ENCODE data around the gene TIMM29. TPM values are rescaled to one million over a fixed set of nuclear protein-coding genes. Genes with fewer than 3 reads are reported as not detected.

The TIMM29 gene
- total RNA-seq, 4 donors from 2014 or later: 25.7 to 36.3 (median 33.0) TPM

DNA sequence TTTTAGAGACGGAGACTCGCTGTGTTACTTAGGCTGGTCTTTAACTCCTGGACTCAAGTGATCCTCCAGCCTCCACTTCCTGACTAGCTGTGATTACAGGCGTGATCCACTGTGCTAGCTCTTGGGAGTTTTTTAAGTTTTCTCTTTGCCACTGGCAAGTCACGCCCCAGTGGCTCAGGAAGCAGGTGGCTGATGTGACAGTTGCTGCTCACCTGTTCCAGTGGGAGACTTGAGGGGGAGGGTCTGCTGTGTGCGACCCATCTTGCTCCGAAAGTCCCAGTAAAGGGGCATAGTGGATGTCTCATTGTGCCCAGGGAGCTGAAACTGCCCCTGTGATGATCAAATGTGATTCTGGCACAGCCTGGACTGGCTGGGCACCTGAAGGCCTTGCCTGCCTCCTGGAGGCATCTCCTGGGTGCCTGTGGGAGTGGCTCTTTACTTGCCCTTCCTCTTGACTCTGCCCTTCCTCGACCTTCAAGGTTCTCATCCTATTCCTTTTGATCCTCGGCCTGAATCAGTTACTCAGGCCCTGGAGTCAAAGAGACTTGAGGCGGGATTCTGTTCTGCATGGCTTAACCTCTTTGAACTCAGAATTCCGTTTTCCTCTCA lies 40.0 kb downstream of the TIMM29 start:
- Histone ChIP-seq H3K36me3 (no peaks in the 10 kb centered on the region), H3K9me3 (no peaks in the 10 kb centered on the region), H3K4me3 (no peak overlapping the region), H3K27me3 (no peaks in the 10 kb centered on the region), H3K4me1 (peaks cover 23% of the 10 kb centered on the region), H3K27ac (peak overlapping the region; percentile 34)
- no peak for TF ChIP-seq POLR2AphosphoS5 (IDR thresholded peaks at IDR 0.05)
- TF ChIP-seq CTCF (IDR thresholded peaks at IDR 0.05): peak in 1 of 2 donors; percentile 2
- no peak for DNase-seq (ENCODE audit: low spot score in 2 of 2)
- WGBS: 55% methylated on average over 10 of the region's 10 CpGs

GRCh38 chr19:10971107-10971726 lies 42.6 kb downstream of the TIMM29 start:
- Histone ChIP-seq H3K9me3 (no peaks in the 10 kb centered on the region), H3K4me1 (peaks cover 29% of the 10 kb centered on the region), H3K4me3 (no peak overlapping the region), H3K36me3 (no peaks in the 10 kb centered on the region), H3K27me3 (no peaks in the 10 kb centered on the region), H3K27ac (no peak overlapping the region)
- no peak for TF ChIP-seq CTCF (IDR thresholded peaks at IDR 0.05)
- no peak for TF ChIP-seq POLR2AphosphoS5 (IDR thresholded peaks at IDR 0.05)
- TF ChIP-seq POLR2A (IDR thresholded peaks at IDR 0.05): no peak
- no peak for TF ChIP-seq EP300 (IDR thresholded peaks at IDR 0.05)
- WGBS: 88% methylated on average over 8 of the region's 8 CpGs
- no peak for DNase-seq (ENCODE audit: low spot score in 2 of 2)

DNA sequence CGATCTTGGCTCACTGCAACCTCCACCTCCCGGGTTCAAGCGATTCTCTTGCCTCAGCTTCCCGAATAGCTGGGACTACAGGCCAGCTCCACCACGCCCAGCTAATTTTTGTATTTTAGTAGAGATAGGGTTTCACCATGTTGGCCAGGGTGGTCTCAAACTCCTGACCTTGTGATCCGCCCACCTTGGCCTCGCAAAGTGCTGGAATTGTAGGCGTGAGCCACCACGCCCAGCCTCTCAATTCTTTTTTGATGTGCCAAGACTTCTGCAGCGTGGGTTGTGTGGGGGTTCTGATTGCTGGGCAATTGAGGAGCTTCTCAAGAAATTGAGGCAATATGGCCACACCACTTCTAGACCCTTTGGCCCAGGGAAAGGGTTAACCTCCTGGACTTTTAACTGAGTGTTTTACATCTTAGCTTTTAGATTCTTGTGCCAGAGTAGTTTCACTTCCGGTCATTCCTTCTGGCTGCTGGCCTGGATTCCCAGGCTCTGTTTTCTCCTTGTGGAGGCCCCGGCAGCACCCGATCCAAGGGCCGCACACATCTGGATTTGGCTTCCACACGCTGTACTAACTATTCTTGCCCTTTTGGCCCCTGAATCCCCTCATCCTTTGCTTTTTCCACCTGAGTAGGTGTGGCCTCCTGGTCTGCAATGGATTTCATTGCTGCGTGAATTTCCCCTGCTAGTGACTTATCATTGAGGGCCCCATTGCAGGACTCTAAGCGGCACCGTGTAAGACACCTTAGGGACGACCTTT lies 46.9 kb downstream of the TIMM29 start:
- no peak for DNase-seq (ENCODE audit: low spot score in 2 of 2)
- WGBS: 61% methylated on average over 19 of the region's 19 CpGs
- no peaks in the 10 kb centered on the region for H3K27me3 ChIP-seq
- H3K27ac ChIP-seq: peak overlapping the region; percentile 56
- no peaks in the 10 kb centered on the region for H3K9me3 ChIP-seq
- no peaks in the 10 kb centered on the region for H3K36me3 ChIP-seq
- TF ChIP-seq POLR2A (IDR thresholded peaks at IDR 0.05): no peak
- no peak for TF ChIP-seq CTCF (IDR thresholded peaks at IDR 0.05)
- no peak for TF ChIP-seq EP300 (IDR thresholded peaks at IDR 0.05)
- TF ChIP-seq POLR2AphosphoS5 (IDR thresholded peaks at IDR 0.05): no peak
- peaks cover 27% of the 10 kb centered on the region for H3K4me1 ChIP-seq
- H3K4me3 ChIP-seq: no peak overlapping the region

- no peak for DNase-seq (ENCODE audit: low spot score in 2 of 2)
These were observed 47.7 kb downstream of the TIMM29 start for GRCh38 chr19:10976131-10976892.

More at GRCh38 chr19:10976131-10976892, 47.7 kb downstream of the TIMM29 start:
- Histone ChIP-seq H3K36me3 (no peaks in the 10 kb centered on the region), H3K27me3 (no peaks in the 10 kb centered on the region), H3K4me1 (peaks cover 27% of the 10 kb centered on the region), H3K27ac (peak overlapping the region; percentile 56), H3K9me3 (no peaks in the 10 kb centered on the region), H3K4me3 (no peak overlapping the region)
- 76% methylated on average over 19 of the region's 19 CpGs for WGBS
- TF ChIP-seq CTCF (IDR thresholded peaks at IDR 0.05) (no peak), EP300 (IDR thresholded peaks at IDR 0.05) (no peak), POLR2A (IDR thresholded peaks at IDR 0.05) (no peak)

All from suprapubic skin (tissue), 4 donors.